Transverse colon (tissue), 4 donors: Measurements from ENCODE around the gene FAM83F.

Experiments used
- EP300 ChIP-seq: sonication (generic); formaldehyde crosslinking; IDR thresholded peaks from one replicate; pipeline ENCODE4 v1.6.1; 2017; ENCODE audit warnings: antibody characterized with exemption, low read depth
- POLR2A ChIP-seq: fragments of 450-650 bp; IDR thresholded peaks from one replicate; pipeline ENCODE4 v1.6.1; 2016; ENCODE audit warnings: antibody characterized with exemption, mild to moderate bottlenecking, moderate library complexity
- POLR2AphosphoS5 ChIP-seq, 3 donors: sonication (generic); formaldehyde crosslinking; IDR thresholded peaks; one replicate each; pipeline ENCODE4 v1.6.1; 2016; ENCODE audit warnings: antibody characterized with exemption in 3 of 3
- TF ChIP-seq, protein P1 (sequence below), 5 experiments: fragments of 200-600 bp in 3 of 5; fragments of 450-650 bp in 2 of 5; sonication (generic) in 3 of 5; IDR thresholded peaks; 1 replicate in 2 of 5; 2 replicates in 3 of 5; pipeline ENCODE4 v1.5.1; 2016 to 2017; ENCODE audit warnings: antibody characterized with exemption in 5 of 5, inconsistent platforms in 3 of 5, mild to moderate bottlenecking in 2 of 5, moderate library complexity in 1 of 5

DNA sequence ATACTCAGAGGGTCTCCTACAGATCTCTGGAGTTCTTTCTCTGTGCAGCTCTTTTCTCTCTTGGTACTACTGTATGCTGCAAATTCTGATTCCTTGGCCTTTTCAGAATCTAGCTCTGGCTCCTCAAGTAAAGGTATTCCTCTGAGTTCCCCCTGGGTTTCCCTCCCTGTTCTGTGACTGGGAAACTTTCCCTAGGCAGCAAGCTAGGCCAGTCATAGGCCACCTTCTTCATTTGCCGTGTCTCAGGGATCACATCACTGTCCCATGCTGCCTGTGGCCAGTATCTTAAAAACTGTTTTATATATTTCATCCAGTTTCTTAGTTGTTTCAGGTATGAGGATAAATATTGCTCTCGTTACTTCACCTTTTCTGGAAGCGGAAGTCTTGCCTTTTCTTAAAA lies 71.2 kb downstream of the FAM83F start:
- TF ChIP-seq POLR2AphosphoS5 (IDR thresholded peaks at IDR 0.05) (no peak), EP300 (no peak), POLR2A (no peak)
- TF ChIP-seq, protein P1, sequence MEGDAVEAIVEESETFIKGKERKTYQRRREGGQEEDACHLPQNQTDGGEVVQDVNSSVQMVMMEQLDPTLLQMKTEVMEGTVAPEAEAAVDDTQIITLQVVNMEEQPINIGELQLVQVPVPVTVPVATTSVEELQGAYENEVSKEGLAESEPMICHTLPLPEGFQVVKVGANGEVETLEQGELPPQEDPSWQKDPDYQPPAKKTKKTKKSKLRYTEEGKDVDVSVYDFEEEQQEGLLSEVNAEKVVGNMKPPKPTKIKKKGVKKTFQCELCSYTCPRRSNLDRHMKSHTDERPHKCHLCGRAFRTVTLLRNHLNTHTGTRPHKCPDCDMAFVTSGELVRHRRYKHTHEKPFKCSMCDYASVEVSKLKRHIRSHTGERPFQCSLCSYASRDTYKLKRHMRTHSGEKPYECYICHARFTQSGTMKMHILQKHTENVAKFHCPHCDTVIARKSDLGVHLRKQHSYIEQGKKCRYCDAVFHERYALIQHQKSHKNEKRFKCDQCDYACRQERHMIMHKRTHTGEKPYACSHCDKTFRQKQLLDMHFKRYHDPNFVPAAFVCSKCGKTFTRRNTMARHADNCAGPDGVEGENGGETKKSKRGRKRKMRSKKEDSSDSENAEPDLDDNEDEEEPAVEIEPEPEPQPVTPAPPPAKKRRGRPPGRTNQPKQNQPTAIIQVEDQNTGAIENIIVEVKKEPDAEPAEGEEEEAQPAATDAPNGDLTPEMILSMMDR (IDR thresholded peaks at IDR 0.05), result no peak
